Lower leg skin (tissue), 4 donors: Measurements from ENCODE around the gene ZBTB38. TPM values are rescaled to one million over a fixed set of nuclear protein-coding genes. Genes with fewer than 3 reads are reported as not detected.

Source experiments
- DNase-seq, 2 donors: peaks; one replicate each; pipeline ENCODE4 v3.0.0-alpha.2; 2019; ENCODE audit warnings: low spot score in 2 of 2
- H3K4me3 ChIP-seq: fragments of 200-600 bp; sonication (generic); 2 replicates; pipeline ENCODE4 v1.5.1; 2017; ENCODE audit warnings: mild to moderate bottlenecking, low read depth; ENCODE audit not compliant: poor library complexity, severe bottlenecking
- CTCF ChIP-seq, 3 donors: fragments of 450-650 bp; IDR thresholded peaks; one replicate each; pipeline ENCODE4 v1.5.1; 2016; ENCODE audit warnings: antibody characterized with exemption in 3 of 3, mild to moderate bottlenecking in 3 of 3, moderate library complexity in 2 of 3
- POLR2A ChIP-seq, 2 donors: fragments of 450-650 bp; IDR thresholded peaks; one replicate each; pipeline ENCODE4 v1.6.1; 2016 to 2017; ENCODE audit warnings: antibody characterized with exemption in 2 of 2, mild to moderate bottlenecking in 1 of 2, moderate library complexity in 1 of 2
- WGBS, 2 donors: methylation state at CpG; one replicate each; pipeline ENCODE4 v1.1.5; 2018; 5-methylcytosine and 5-hydroxymethylcytosine counted together
- intact Hi-C: fragments of 100-400 bp; cut with DNase I; formaldehyde crosslinking; loops from one replicate; pipeline ENCODE4 v1.15.0; 2023; ENCODE audit warnings: low total_unique reads
- total RNA-seq, 4 donors: library from RNA; depleted of rRNA; stranded (reverse); fragments of >200 nt; gene quantifications; one replicate each; pipeline ENCODE4 v1.1.0, GENCODE V29; 2016

ZBTB38 gene
- total RNA-seq, 4 donors from 2014 or later, result 46.8 to 104 (median 72.6) TPM

- DNase-seq, result no peak
- intact Hi-C loops, result no loop called here
- 78 to 82% methylated on average over 3 of the region's 3 CpGs for WGBS, 2 donors
- TF ChIP-seq POLR2A (IDR thresholded peaks at IDR 0.05) (no peak), CTCF (IDR thresholded peaks at IDR 0.05) (no peak)
- no peak overlapping the region for H3K4me3 ChIP-seq
Measured at GRCh38 chr3:141409940-141410241, 41.6 kb downstream of the ZBTB38 start.

- DNase-seq, result no peak
- no peak overlapping the region for H3K4me3 ChIP-seq
- intact Hi-C loops, result no loop called here
- TF ChIP-seq CTCF (IDR thresholded peaks at IDR 0.05) (no peak), POLR2A (IDR thresholded peaks at IDR 0.05) (no peak)
- WGBS, 2 donors, result 34 to 42% methylated on average over 3 of the region's 3 CpGs
Measured at GRCh38 chr3:141410408-141410807, 42.1 kb downstream of the ZBTB38 start.

GRCh38 chr3:141410846-141411245, 42.5 kb downstream of the ZBTB38 start:
- H3K4me3 ChIP-seq, result no peak overlapping the region
- no peak for DNase-seq
- intact Hi-C loops, result no loop called here
- WGBS, 2 donors, result 68 to 70% methylated on average over 3 of the region's 3 CpGs
- no peak for TF ChIP-seq POLR2A (IDR thresholded peaks at IDR 0.05)
- no peak for TF ChIP-seq CTCF (IDR thresholded peaks at IDR 0.05)

GRCh38 chr3:141411251-141411771, 43.0 kb downstream of the ZBTB38 start:
- no peak overlapping the region for H3K4me3 ChIP-seq
- 63 to 68% methylated on average over 7 of the region's 7 CpGs for WGBS, 2 donors
- DNase-seq, result no peak
- intact Hi-C loops, result no loop called here
- TF ChIP-seq POLR2A (IDR thresholded peaks at IDR 0.05) (no peak), CTCF (IDR thresholded peaks at IDR 0.05) (no peak)

GRCh38 chr3:141412087-141412935, 44.0 kb downstream of the ZBTB38 start:
- DNase-seq, result peak in 1 of 2 donors; percentile 71
- H3K4me3 ChIP-seq, result no peak overlapping the region
- TF ChIP-seq CTCF (IDR thresholded peaks at IDR 0.05), result no peak
- TF ChIP-seq POLR2A (IDR thresholded peaks at IDR 0.05), result no peak
- intact Hi-C loops, result no loop called here
- WGBS, 2 donors, result 6 to 7% methylated on average over 10 of the region's 10 CpGs
